ENCODE data around the gene PKHD1.

DNA sequence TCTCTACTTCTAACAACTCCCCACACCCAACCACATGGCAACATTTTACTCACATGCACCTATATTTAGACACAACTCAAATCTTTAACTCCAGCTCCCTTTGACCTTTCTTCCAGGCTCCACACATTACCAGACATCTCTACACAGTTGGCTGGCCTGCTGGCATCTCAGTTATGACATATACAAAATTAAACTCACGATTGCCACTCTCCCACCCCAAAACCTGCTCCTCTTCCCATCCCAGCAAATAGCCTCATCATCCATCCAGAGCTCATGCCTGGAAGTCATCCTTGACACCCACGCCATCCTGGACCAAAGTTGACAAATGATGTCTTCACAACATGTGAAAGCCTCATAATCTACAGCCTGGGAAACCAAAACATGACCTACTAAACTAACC lies 176.6 kb downstream of the PKHD1 start:
- TF ChIP-seq TOX (CRISPR knock-in tag; IDR thresholded peaks at IDR 0.05; ENCODE audit: borderline replicate concordance) (no peak), ARNTL (CRISPR knock-in tag; IDR thresholded peaks at IDR 0.05; ENCODE audit: borderline replicate concordance, low read depth) (no peak), SNAI2 (CRISPR knock-in tag; IDR thresholded peaks at IDR 0.05) (no peak), RARB (CRISPR knock-in tag; IDR thresholded peaks at IDR 0.05) (no peak), ZNF565 (CRISPR knock-in tag; conservative IDR thresholded peaks at IDR 0.05; ENCODE audit: low read depth) (no peak), ZC3H10 (CRISPR knock-in tag; IDR thresholded peaks at IDR 0.05) (no peak), ZFP30 (CRISPR knock-in tag; IDR thresholded peaks at IDR 0.05) (no peak), PPARA (CRISPR knock-in tag; IDR thresholded peaks at IDR 0.05; ENCODE audit: borderline replicate concordance) (no peak)
- TF ChIP-seq, protein P1, sequence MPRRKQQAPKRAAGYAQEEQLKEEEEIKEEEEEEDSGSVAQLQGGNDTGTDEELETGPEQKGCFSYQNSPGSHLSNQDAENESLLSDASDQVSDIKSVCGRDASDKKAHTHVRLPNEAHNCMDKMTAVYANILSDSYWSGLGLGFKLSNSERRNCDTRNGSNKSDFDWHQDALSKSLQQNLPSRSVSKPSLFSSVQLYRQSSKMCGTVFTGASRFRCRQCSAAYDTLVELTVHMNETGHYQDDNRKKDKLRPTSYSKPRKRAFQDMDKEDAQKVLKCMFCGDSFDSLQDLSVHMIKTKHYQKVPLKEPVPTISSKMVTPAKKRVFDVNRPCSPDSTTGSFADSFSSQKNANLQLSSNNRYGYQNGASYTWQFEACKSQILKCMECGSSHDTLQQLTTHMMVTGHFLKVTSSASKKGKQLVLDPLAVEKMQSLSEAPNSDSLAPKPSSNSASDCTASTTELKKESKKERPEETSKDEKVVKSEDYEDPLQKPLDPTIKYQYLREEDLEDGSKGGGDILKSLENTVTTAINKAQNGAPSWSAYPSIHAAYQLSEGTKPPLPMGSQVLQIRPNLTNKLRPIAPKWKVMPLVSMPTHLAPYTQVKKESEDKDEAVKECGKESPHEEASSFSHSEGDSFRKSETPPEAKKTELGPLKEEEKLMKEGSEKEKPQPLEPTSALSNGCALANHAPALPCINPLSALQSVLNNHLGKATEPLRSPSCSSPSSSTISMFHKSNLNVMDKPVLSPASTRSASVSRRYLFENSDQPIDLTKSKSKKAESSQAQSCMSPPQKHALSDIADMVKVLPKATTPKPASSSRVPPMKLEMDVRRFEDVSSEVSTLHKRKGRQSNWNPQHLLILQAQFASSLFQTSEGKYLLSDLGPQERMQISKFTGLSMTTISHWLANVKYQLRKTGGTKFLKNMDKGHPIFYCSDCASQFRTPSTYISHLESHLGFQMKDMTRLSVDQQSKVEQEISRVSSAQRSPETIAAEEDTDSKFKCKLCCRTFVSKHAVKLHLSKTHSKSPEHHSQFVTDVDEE (CRISPR knock-in tag; IDR thresholded peaks at IDR 0.05): no peak
- TF ChIP-seq, protein P2, sequence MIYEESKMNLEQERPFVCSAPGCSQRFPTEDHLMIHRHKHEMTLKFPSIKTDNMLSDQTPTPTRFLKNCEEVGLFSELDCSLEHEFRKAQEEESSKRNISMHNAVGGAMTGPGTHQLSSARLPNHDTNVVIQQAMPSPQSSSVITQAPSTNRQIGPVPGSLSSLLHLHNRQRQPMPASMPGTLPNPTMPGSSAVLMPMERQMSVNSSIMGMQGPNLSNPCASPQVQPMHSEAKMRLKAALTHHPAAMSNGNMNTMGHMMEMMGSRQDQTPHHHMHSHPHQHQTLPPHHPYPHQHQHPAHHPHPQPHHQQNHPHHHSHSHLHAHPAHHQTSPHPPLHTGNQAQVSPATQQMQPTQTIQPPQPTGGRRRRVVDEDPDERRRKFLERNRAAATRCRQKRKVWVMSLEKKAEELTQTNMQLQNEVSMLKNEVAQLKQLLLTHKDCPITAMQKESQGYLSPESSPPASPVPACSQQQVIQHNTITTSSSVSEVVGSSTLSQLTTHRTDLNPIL (CRISPR knock-in tag; IDR thresholded peaks at IDR 0.05; ENCODE audit: low read depth): no peak
- TF ChIP-seq, protein P3, sequence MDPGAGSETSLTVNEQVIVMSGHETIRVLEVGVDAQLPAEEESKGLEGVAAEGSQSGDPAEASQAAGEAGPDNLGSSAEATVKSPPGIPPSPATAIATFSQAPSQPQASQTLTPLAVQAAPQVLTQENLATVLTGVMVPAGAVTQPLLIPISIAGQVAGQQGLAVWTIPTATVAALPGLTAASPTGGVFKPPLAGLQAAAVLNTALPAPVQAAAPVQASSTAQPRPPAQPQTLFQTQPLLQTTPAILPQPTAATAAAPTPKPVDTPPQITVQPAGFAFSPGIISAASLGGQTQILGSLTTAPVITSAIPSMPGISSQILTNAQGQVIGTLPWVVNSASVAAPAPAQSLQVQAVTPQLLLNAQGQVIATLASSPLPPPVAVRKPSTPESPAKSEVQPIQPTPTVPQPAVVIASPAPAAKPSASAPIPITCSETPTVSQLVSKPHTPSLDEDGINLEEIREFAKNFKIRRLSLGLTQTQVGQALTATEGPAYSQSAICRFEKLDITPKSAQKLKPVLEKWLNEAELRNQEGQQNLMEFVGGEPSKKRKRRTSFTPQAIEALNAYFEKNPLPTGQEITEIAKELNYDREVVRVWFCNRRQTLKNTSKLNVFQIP (CRISPR knock-in tag; IDR thresholded peaks at IDR 0.05; ENCODE audit: borderline replicate concordance, low read depth): no peak
